ENCODE data around the gene BEST3. TPM values are rescaled to one million over a fixed set of nuclear protein-coding genes. Genes with fewer than 3 reads are reported as not detected.
"Not testable (repeated sequence)": the region's sequence is repeated elsewhere in the genome, so short reads cannot be mapped to it uniquely, and the experiment has no call there.

The BEST3 gene
- polyA plus RNA-seq, 1 experiment, result not detected

DNA sequence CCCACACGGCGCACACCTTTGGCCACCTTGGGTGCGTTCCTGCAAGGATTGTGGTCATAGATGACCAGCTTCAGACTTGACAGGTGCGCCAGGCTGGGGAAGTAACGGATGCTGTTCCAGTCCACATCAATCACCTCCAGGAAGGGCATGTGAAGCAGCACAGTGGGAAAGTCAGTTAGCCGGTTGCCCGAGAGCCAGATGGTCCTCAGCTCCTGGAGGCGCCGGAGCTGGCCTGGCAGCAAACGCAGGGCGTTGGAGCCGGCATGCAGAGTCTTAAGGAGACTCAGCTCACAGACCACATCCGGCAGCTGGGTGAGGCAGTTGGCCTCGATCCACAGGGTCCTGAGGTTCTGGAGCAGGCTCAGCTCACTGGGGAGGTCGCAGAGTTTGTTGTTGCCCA lies 89.0 kb downstream of the BEST3 start:
- H3K27me3 ChIP-seq (ENCODE audit: control insufficient read depth, insufficient read depth, low read length), result 0 out of 2 replicates have a peak, but pooled peaks cover 2% of the 10 kb centered on the region
- DNase-seq (ENCODE audit: low read depth), result no peak
- ChIA-PET CTCF (interaction anchor here (0.5 to 1.9 kb wide), 4 partner anchors 9 to 319 kb away, joined by 3 to 7 read pairs (median 5); no protein-coding TSS in a partner anchor), POLR2A (no interaction called here)
- H3K4me3 ChIP-seq (ENCODE audit: low read depth, low read length), result no peak overlapping the region
- no peaks in the 10 kb centered on the region for H3K36me3 ChIP-seq (ENCODE audit: control insufficient read depth, insufficient read depth, low read length)
- TF ChIP-seq CTCF (IDR thresholded peaks at IDR 0.05; ENCODE audit: insufficient read depth, low read depth, low read length), result no peak

- POLR2A ChIA-PET, result interaction anchor here (0.5 kb wide), 1 partner anchor 32 kb away, joined by 3 read pairs; no protein-coding TSS in a partner anchor
- Histone ChIP-seq H3K27me3 (ENCODE audit: control insufficient read depth, insufficient read depth, low read length) (0 out of 2 replicates have a peak, but pooled peaks cover 2% of the 10 kb centered on the region), H3K4me3 (ENCODE audit: low read depth, low read length) (no peak overlapping the region), H3K36me3 (ENCODE audit: control insufficient read depth, insufficient read depth, low read length) (no peaks in the 10 kb centered on the region)
- no peak for DNase-seq (ENCODE audit: low read depth)
- CTCF ChIA-PET, result no interaction called here
- no peak for TF ChIP-seq CTCF (IDR thresholded peaks at IDR 0.05; ENCODE audit: insufficient read depth, low read depth, low read length)
Measured at GRCh38 chr12:69608114-69608513, 91.0 kb downstream of the BEST3 start.

GRCh38 chr12:69604275-69604674 lies 94.8 kb downstream of the BEST3 start:
- H3K4me3 ChIP-seq (ENCODE audit: low read depth, low read length); H3K36me3 ChIP-seq (ENCODE audit: control insufficient read depth, insufficient read depth, low read length); H3K27me3 ChIP-seq (ENCODE audit: control insufficient read depth, insufficient read depth, low read length); DNase-seq (ENCODE audit: low read depth); POLR2A ChIA-PET: not testable (repeated sequence)
- CTCF ChIA-PET, result interaction anchor here (0.7 kb wide), 1 partner anchor 15 kb away, joined by 4 read pairs; no protein-coding TSS in a partner anchor

Other genes starting within 250 kb of the BEST3 start
- gene FRS2, start 228.9 kb downstream of the BEST3 start, polyA plus RNA-seq (2011; rRNA removed), result 16.6 and 28.3 TPM in 2 replicates
- gene CCT2, start 113.8 kb downstream of the BEST3 start, polyA plus RNA-seq (2011; rRNA removed), result 225 and 228 TPM in 2 replicates
- gene LRRC10, start 88.4 kb downstream of the BEST3 start, polyA plus RNA-seq (2011; rRNA removed), result not detected in 2 replicates
- gene RAB3IP, start 39.6 kb upstream of the BEST3 start, polyA plus RNA-seq (2011; rRNA removed), result 2.1 and 3.8 TPM in 2 replicates
- not detected in 2 replicates for gene MYRFL, start 125.9 kb upstream of the BEST3 start, polyA plus RNA-seq (2011; rRNA removed)